Measurements from ENCODE around the gene CAMTA1.
"Not testable (repeated sequence)": the region's sequence is repeated elsewhere in the genome, so short reads cannot be mapped to it uniquely, and the experiment has no call there.

CAMTA1 gene

GRCh38 chr1:6913086-6913485 is 127.8 kb downstream of the CAMTA1 start:
- no peak for DNase-seq (ENCODE audit: low read depth)
- no peak for TF ChIP-seq CTCF (conservative IDR thresholded peaks at IDR 0.05; ENCODE audit: low read depth, low read length)
- no peak overlapping the region for H3K4me3 ChIP-seq (ENCODE audit: low read depth, low read length)

GRCh38 chr1:6914706-6915105 is 129.5 kb downstream of the CAMTA1 start:
- no peak for DNase-seq (ENCODE audit: low read depth)
- no peak for TF ChIP-seq CTCF (conservative IDR thresholded peaks at IDR 0.05; ENCODE audit: low read depth, low read length)
- no peak overlapping the region for H3K4me3 ChIP-seq (ENCODE audit: low read depth, low read length)

- DNase-seq (ENCODE audit: low read depth): no peak
- H3K4me3 ChIP-seq (ENCODE audit: low read depth, low read length): no peak overlapping the region
- TF ChIP-seq CTCF (conservative IDR thresholded peaks at IDR 0.05; ENCODE audit: low read depth, low read length): no peak
Measured at GRCh38 chr1:6915999-6916565, 130.8 kb downstream of the CAMTA1 start.

- H3K4me3 ChIP-seq (ENCODE audit: low read depth, low read length): no peak overlapping the region
- DNase-seq (ENCODE audit: low read depth): no peak
- TF ChIP-seq CTCF (conservative IDR thresholded peaks at IDR 0.05; ENCODE audit: low read depth, low read length): no peak
Measured at GRCh38 chr1:6917067-6917466, 131.8 kb downstream of the CAMTA1 start.

GRCh38 chr1:6918186-6918924 is 133.1 kb downstream of the CAMTA1 start:
- DNase-seq (ENCODE audit: low read depth): no peak
- no peak overlapping the region for H3K4me3 ChIP-seq (ENCODE audit: low read depth, low read length)
- no peak for TF ChIP-seq CTCF (conservative IDR thresholded peaks at IDR 0.05; ENCODE audit: low read depth, low read length)

GRCh38 chr1:6918925-6919511 is 133.8 kb downstream of the CAMTA1 start:
- no peak overlapping the region for H3K4me3 ChIP-seq (ENCODE audit: low read depth, low read length)
- no peak for DNase-seq (ENCODE audit: low read depth)
- TF ChIP-seq CTCF (conservative IDR thresholded peaks at IDR 0.05; ENCODE audit: low read depth, low read length): no peak

- not testable (repeated sequence) for H3K4me3 ChIP-seq (ENCODE audit: low read depth, low read length); DNase-seq (ENCODE audit: low read depth)
Measured at GRCh38 chr1:6921506-6921905, 136.3 kb downstream of the CAMTA1 start.

Data from choroid plexus epithelial cell (primary cell).